Upper lobe of left lung (tissue), 6 donors: Measurements from ENCODE around the gene SCPEP1. TPM values are rescaled to one million over a fixed set of nuclear protein-coding genes. Genes with fewer than 3 reads are reported as not detected.

Experiments used
- ATAC-seq, 2 donors: fragments of 200-7000 bp; cut with Tn5 transposase; one replicate each; pipeline ENCODE4 v1.9.1; 2022; ENCODE audit warnings: mild to moderate bottlenecking in 2 of 2, moderate library complexity in 2 of 2; ENCODE audit not compliant: low FRiP score in 2 of 2
- DNase-seq, 2 donors: peaks; one replicate each; pipeline ENCODE4 v3.0.0-alpha.2; 2019 to 2020
- H3K27ac ChIP-seq, 4 donors: fragments of 200-600 bp; sonication (generic); one replicate each; pipeline ENCODE4 v1.5.1; 2016 to 2019
- H3K27me3 ChIP-seq, 4 donors: fragments of 200-600 bp; sonication (generic); one replicate each; pipeline ENCODE4 v1.5.1; 2017 to 2019
- H3K36me3 ChIP-seq, 4 donors: fragments of 200-600 bp; sonication (generic); one replicate each; pipeline ENCODE4 v1.5.1; 2016 to 2019
- H3K4me1 ChIP-seq, 4 donors: fragments of 200-600 bp; sonication (generic); one replicate each; pipeline ENCODE4 v1.5.1; 2018 to 2019
- H3K4me3 ChIP-seq, 4 donors: fragments of 200-600 bp; sonication (generic); one replicate each; pipeline ENCODE4 v1.5.1; 2017 to 2019; ENCODE audit warnings: mild to moderate bottlenecking in 2 of 4, moderate library complexity in 1 of 4
- H3K9me3 ChIP-seq, 4 donors: fragments of 200-600 bp; sonication (generic); one replicate each; pipeline ENCODE4 v1.5.1; 2018 to 2019
- POLR2AphosphoS5 ChIP-seq, 2 donors: sonication (generic); formaldehyde crosslinking; IDR thresholded peaks; one replicate each; pipeline ENCODE4 v1.5.1; 2017; ENCODE audit warnings: antibody characterized with exemption in 2 of 2
- WGBS, 2 donors: methylation state at CpG; one replicate each; pipeline ENCODE4 v1.1.5; 2017 to 2018; 5-methylcytosine and 5-hydroxymethylcytosine counted together
- total RNA-seq, 6 donors: library from RNA; depleted of rRNA in 4 of 6; stranded (reverse); fragments of >200 nt in 4 of 6; gene quantifications; one replicate each; pipeline versions ENCODE4 v1.1.0 to v1.2.1, GENCODE V29; 2016 to 2021
- donor health status: DM: no; HTN: no; CAD: no; lungs with moderate emphysema.
- donor health status: DM: no; HTN: yes; CAD: no; lungs with severe emphysema.

Gene SCPEP1
- total RNA-seq, 6 donors from 2014 or later, result 96.4 to 172 (median 133) TPM

DNA sequence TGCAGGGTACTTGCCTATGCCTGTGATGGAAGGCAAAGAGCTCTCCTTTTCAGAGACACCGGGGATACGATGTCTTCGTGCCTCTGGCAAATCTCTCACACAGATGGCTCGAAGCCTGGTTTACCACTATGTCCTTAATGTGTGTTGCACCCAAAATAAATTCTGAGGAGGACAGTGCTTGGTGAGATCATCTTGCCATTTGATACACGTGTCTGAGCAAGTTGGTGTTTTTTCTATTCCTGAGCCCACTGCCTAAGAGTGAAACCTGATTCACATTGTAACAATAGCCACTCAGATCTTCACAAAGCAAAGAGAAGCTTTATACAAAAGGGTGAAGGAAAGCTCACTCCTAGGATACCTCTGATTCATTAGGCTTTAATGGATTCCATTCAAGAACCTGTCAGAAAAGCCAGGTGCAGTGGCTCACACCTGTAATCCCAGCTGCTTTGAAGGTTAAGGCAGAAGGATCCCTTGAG is 74.0 kb downstream of the SCPEP1 start:
- no peaks in the 10 kb centered on the region for H3K27me3 ChIP-seq
- ATAC-seq (no peak), DNase-seq (no peak)
- no peak for TF ChIP-seq POLR2AphosphoS5 (IDR thresholded peaks at IDR 0.05)
- H3K9me3 ChIP-seq, result no peaks in the 10 kb centered on the region
- no peak overlapping the region for H3K27ac ChIP-seq
- no peak overlapping the region for H3K4me3 ChIP-seq
- WGBS, 2 donors, result 73 to 83% methylated on average over 5 of the region's 5 CpGs
- H3K36me3 ChIP-seq, result no peaks in the 10 kb centered on the region
- H3K4me1 ChIP-seq, result peaks cover 0 to 11% (median 4%) of the 10 kb centered on the region in 4 donors

Other genes with a start within 250 kb of the SCPEP1 start
- 1 to 10 TPM in 4 of 6 donors, under 1 TPM in 2; 0.76 to 4.2 (median 1.6) TPM for gene C17orf67, start 144.2 kb upstream of the SCPEP1 start, total RNA-seq
- gene DGKE, start 144.0 kb upstream of the SCPEP1 start, total RNA-seq, result 10 to 100 TPM in 3 of 6 donors, 1 to 10 TPM in 3; 4.3 to 23.8 (median 9.2) TPM
- gene TRIM25, start 64.1 kb upstream of the SCPEP1 start, total RNA-seq, result 100 to 1,000 TPM in 2 of 6 donors, 10 to 100 TPM in 4; 66.7 to 294 (median 83.0) TPM
- 10 to 100 TPM in 2 of 6 donors, 1 to 10 TPM in 4; 6.1 to 16.6 (median 9.5) TPM for gene COIL, start 17.1 kb upstream of the SCPEP1 start, total RNA-seq
- 100 to 1,000 TPM in 1 of 6 donors, 10 to 100 TPM in 5; 51.2 to 147 (median 79.4) TPM for gene AKAP1, start 107.1 kb downstream of the SCPEP1 start, total RNA-seq